A549 (cell line): ENCODE measurements around the gene SLC24A3.

Experiments used
- BHLHE40 ChIP-seq: IDR thresholded peaks from 2 replicates; pipeline ENCODE4 v1.6.1; 2012; ENCODE audit warnings: low read depth, low read length, inconsistent platforms
- CTCF ChIP-seq: fragments of >200 bp; sonication (Bioruptor Twin); formaldehyde crosslinking; IDR thresholded peaks from 3 replicates; pipeline ENCODE4 v1.5.1; 2016
- ESRRA ChIP-seq: fragments of 150-350 bp; IDR thresholded peaks from 2 replicates; pipeline ENCODE4 v1.6.1; 2014; ENCODE audit warnings: mild to moderate bottlenecking, low read length, borderline replicate concordance
- HMGXB4 ChIP-seq: fragments of 250-450 bp; sonication (Bioruptor Pico); IDR thresholded peaks from 2 replicates; pipeline ENCODE4 v1.5.0; 2021; ENCODE audit warnings: mild to moderate bottlenecking, moderate library complexity, borderline replicate concordance
- JUN ChIP-seq, 2 experiments: fragments of >200 bp; sonication (Bioruptor Twin); formaldehyde crosslinking; IDR thresholded peaks; 2 replicates in 1 of 2; 3 replicates in 1 of 2; pipeline ENCODE4 v1.6.1; 2016 to 2017
- POLR2A ChIP-seq: IDR thresholded peaks from 2 replicates; pipeline ENCODE4 v1.6.1; 2012; ENCODE audit warnings: mild to moderate bottlenecking, low read length
- RCOR1 ChIP-seq: fragments of 150-350 bp; IDR thresholded peaks from 2 replicates; pipeline ENCODE4 v1.6.1; 2014; ENCODE audit warnings: antibody characterized with exemption, low read length, low read depth
- REST ChIP-seq: fragments of 200-600 bp; sonication (generic); IDR thresholded peaks from 2 replicates; pipeline ENCODE4 v1.6.1; 2016; ENCODE audit warnings: antibody characterized with exemption, mild to moderate bottlenecking, moderate library complexity
- RFX5 ChIP-seq: fragments of 450-650 bp; IDR thresholded peaks from 2 replicates; pipeline ENCODE4 v1.7.1; 2014; ENCODE audit warnings: antibody characterized with exemption, mild to moderate bottlenecking, moderate library complexity
- ZC3H11A ChIP-seq: fragments of 450-650 bp; IDR thresholded peaks from 2 replicates; pipeline ENCODE4 v1.6.1; 2014; ENCODE audit warnings: antibody characterized with exemption, mild to moderate bottlenecking
- TF ChIP-seq, protein P1 (sequence below): IDR thresholded peaks from 2 replicates; pipeline ENCODE4 v1.6.1; 2012
- TF ChIP-seq, protein P2 (sequence below): IDR thresholded peaks from 2 replicates; pipeline ENCODE4 v1.6.1; 2012

DNA sequence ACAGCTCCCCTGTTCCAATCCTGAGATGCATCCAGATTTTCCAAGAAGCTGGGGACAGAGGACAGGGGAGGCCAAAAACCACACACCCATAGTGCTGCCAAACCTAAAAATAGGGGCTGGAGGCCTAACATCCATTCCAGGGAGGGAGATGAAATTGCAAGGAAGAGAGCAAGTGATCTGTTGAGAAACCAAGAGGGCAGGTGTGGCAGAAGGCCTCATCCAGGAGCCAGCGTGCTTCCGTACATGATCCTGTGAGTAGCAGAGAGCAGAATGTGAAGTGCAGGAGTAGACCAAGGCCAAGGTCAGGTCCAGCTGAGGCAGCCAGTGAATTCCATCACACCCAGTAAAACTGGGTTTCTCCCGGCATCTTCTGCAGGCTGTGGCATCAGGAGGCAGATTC lies 377.9 kb downstream of the SLC24A3 start:
- TF ChIP-seq ESRRA, result no peak
- TF ChIP-seq CTCF, result no peak
- TF ChIP-seq RFX5, result no peak
- no peak for TF ChIP-seq POLR2A
- no peak for TF ChIP-seq REST
- TF ChIP-seq BHLHE40, result no peak
- no peak for TF ChIP-seq JUN (IDR thresholded peaks at IDR 0.05)
- TF ChIP-seq, protein P1, sequence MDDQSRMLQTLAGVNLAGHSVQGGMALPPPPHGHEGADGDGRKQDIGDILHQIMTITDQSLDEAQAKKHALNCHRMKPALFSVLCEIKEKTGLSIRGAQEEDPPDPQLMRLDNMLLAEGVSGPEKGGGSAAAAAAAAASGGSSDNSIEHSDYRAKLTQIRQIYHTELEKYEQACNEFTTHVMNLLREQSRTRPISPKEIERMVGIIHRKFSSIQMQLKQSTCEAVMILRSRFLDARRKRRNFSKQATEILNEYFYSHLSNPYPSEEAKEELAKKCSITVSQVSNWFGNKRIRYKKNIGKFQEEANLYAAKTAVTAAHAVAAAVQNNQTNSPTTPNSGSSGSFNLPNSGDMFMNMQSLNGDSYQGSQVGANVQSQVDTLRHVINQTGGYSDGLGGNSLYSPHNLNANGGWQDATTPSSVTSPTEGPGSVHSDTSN, result no peak
- no peak for TF ChIP-seq ZC3H11A
- no peak for TF ChIP-seq RCOR1
- no peak for TF ChIP-seq HMGXB4 (CRISPR knock-in tag)
- TF ChIP-seq, protein P2, sequence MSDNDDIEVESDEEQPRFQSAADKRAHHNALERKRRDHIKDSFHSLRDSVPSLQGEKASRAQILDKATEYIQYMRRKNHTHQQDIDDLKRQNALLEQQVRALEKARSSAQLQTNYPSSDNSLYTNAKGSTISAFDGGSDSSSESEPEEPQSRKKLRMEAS, result no peak
